Activated naive CD8-positive, alpha-beta T cell treated with anti-CD3 and anti-CD28 coated beads, Interleukin-2, amount 50 U/mL, for 24 hours (primary cell): ENCODE measurements around the gene PPP4R3A.
"Not testable (repeated sequence)": the region's sequence is repeated elsewhere in the genome, so short reads cannot be mapped to it uniquely, and the experiment has no call there.

ENCODE experiments used
- ATAC-seq: fragments of 150-1000 bp; cut with Tn5 transposase; one replicate; pipeline ENCODE4 v1.10.0; 2021
- DNase-seq: peaks from one replicate; pipeline ENCODE4 v3.0.0; 2021
- H3K27ac Mint-ChIP-seq: one replicate; pipeline ENCODE4 v1.8.0; 2021; ENCODE audit warnings: mild to moderate bottlenecking, mixed read lengths
- H3K27me3 Mint-ChIP-seq: one replicate; pipeline ENCODE4 v1.8.0; 2021; ENCODE audit warnings: mixed read lengths
- H3K36me3 Mint-ChIP-seq: one replicate; pipeline ENCODE4 v1.8.0; 2021; ENCODE audit warnings: low read depth, mixed read lengths
- H3K4me1 Mint-ChIP-seq: one replicate; pipeline ENCODE4 v1.8.0; 2021; ENCODE audit warnings: mixed read lengths
- H3K4me3 Mint-ChIP-seq: one replicate; pipeline ENCODE4 v1.8.0; 2021; ENCODE audit warnings: mild to moderate bottlenecking, moderate library complexity, mixed read lengths
- H3K9me3 Mint-ChIP-seq: one replicate; pipeline ENCODE4 v1.8.0; 2021; ENCODE audit warnings: mixed read lengths

Gene PPP4R3A

GRCh38 chr14:91436266-91436665 is 73.8 kb downstream of the PPP4R3A start:
- H3K9me3 Mint-ChIP-seq, H3K27me3 Mint-ChIP-seq, ATAC-seq, H3K36me3 Mint-ChIP-seq, H3K4me1 Mint-ChIP-seq, H3K27ac Mint-ChIP-seq, DNase-seq, H3K4me3 Mint-ChIP-seq: not testable (repeated sequence)

DNA sequence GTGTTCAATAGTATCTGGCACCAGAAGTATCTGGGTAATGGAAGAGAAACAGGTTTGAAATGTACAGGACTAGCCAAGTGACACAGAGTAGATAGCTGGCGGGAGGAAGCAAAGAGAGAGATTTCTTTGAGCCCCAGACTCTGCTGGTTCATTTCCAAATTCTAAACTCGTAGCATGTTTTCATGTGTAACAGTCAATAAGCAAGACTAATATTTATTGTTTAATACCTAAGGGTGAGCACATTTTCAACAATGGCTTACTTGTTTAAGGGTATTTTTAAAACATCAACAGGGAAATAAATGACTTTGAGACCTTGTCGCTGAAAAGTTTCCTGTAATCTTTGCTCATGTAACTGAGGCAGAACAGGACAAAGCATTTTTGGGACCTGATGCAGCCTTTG is 80.7 kb downstream of the PPP4R3A start:
- Mint-ChIP-seq H3K27me3 (no peaks in the 10 kb centered on the region), H3K4me1 (peaks cover 11% of the 10 kb centered on the region), H3K36me3 (no peaks in the 10 kb centered on the region), H3K4me3 (no peak overlapping the region), H3K9me3 (no peaks in the 10 kb centered on the region), H3K27ac (no peak overlapping the region)
- DNase-seq (no peak), ATAC-seq (no peak)

DNA sequence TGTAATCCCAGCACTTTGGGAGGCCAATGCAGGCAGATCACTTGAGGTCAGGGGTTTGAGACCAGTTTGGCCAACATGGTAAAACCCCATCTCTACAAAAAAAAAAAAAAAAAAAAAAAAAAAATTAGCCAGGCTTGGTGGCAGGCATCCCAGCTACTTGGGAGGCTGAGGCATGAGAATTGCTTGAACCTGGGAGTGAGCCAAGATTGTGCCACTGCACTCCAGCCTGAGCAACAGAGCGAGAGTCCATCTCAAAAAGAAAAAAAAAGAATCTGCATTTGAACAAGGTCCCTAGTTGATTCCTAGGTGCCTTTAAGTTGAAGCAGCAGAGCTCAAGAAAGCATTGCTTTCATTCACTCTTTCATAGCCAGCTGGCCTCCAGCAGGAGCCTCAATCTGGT is 81.2 kb downstream of the PPP4R3A start:
- not testable (repeated sequence) for H3K27me3 Mint-ChIP-seq, H3K9me3 Mint-ChIP-seq, ATAC-seq, H3K27ac Mint-ChIP-seq, H3K36me3 Mint-ChIP-seq, DNase-seq, H3K4me3 Mint-ChIP-seq
- H3K4me1 Mint-ChIP-seq = peaks cover 11% of the 10 kb centered on the region

- not testable (repeated sequence) for DNase-seq, ATAC-seq, H3K27me3 Mint-ChIP-seq, H3K36me3 Mint-ChIP-seq, H3K4me3 Mint-ChIP-seq, H3K27ac Mint-ChIP-seq, H3K9me3 Mint-ChIP-seq
- peaks cover 11% of the 10 kb centered on the region for H3K4me1 Mint-ChIP-seq
Observed at GRCh38 chr14:91425531-91425944, 84.6 kb downstream of the PPP4R3A start.

DNA sequence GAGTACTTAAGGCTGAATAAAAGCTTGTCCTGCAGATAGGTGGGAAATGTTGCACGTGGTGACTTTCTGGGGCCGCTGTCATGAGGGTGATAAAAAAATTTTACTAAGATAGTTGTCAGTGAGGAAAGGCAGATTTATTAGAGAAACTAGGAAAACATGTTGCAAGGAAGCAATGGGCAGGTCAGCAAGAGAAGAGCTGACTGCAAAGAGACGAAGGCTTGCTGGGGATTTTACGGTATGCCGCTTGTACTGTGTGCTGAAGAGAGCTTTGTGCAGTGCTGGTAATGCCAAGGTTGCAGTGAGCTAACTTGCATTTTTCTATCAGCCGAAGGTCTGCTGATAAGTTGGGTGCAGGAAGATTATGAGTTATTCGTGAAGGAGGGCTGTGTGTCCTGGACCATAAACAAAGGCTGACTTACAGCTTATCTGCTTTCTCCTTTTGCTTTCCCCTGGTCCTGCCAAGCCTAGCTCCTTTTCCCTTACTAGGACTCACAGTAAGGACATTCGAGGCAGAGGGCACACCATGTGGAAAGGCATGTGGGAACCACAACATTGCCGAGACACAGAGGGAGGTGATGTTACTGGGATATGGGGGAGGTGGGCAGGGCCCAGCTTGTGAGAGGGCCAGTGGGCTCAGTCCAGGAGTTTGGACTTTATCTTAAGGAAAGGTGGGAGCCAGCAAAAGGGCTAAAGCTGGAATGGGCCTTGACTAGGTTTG is 85.1 kb downstream of the PPP4R3A start:
- Mint-ChIP-seq H3K27ac (no peak overlapping the region), H3K9me3 (no peaks in the 10 kb centered on the region), H3K27me3 (no peaks in the 10 kb centered on the region), H3K36me3 (no peaks in the 10 kb centered on the region), H3K4me1 (peaks cover 11% of the 10 kb centered on the region), H3K4me3 (no peak overlapping the region)
- ATAC-seq (no peak), DNase-seq (no peak)

- ATAC-seq (no peak), DNase-seq (no peak)
- Mint-ChIP-seq H3K4me1 (peaks cover 22% of the 10 kb centered on the region), H3K36me3 (peaks cover 10% of the 10 kb centered on the region), H3K9me3 (no peaks in the 10 kb centered on the region), H3K4me3 (no peak overlapping the region), H3K27ac (no peak overlapping the region), H3K27me3 (no peaks in the 10 kb centered on the region)
Observed at GRCh38 chr14:91420686-91421085, 89.4 kb downstream of the PPP4R3A start.

DNA sequence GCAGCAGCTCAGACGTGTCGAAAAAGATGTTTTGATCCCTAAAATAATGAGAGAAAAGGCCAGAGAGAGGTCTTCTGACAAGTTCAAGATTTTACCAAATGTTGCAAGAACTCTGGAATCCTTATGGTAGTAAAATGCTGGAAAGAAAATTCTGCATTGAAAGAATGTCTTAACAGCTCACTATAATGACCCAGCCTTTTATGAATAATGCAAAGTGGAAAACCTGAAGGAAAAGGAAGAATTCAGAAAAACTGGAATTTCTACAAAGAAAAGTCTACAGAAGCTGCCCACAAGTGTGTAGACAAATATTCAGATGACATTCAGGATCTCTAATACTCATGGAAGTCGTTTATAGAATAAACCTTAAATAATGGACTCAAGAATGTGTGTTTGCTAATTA is 90.7 kb downstream of the PPP4R3A start:
- H3K9me3 Mint-ChIP-seq = no peaks in the 10 kb centered on the region
- H3K4me3 Mint-ChIP-seq = no peak overlapping the region
- H3K4me1 Mint-ChIP-seq = peaks cover 32% of the 10 kb centered on the region
- no peak overlapping the region for H3K27ac Mint-ChIP-seq
- no peaks in the 10 kb centered on the region for H3K27me3 Mint-ChIP-seq
- peaks cover 19% of the 10 kb centered on the region for H3K36me3 Mint-ChIP-seq
- ATAC-seq (no peak), DNase-seq (no peak)

DNA sequence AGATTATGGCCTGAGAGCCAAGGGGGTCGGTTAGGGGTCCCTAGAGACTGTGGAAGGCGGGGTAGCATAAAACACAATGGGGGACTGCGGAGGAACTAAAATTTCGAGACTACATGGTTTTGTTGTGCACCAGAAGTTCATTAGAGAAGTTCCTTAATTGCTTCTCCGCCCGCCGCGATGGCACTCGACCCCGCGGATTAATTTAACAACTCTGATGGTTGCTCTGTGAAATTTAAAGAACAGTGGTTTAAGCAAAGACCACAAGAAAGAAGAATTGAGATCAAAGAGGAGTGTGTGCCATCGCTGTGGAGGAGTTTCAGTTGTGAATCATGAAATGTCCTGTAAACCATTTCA is 91.1 kb downstream of the PPP4R3A start:
- H3K27me3 Mint-ChIP-seq = no peaks in the 10 kb centered on the region
- H3K27ac Mint-ChIP-seq = peak overlapping the region; percentile 89
- peaks cover 37% of the 10 kb centered on the region for H3K4me1 Mint-ChIP-seq
- peaks cover 24% of the 10 kb centered on the region for H3K36me3 Mint-ChIP-seq
- H3K4me3 Mint-ChIP-seq = peak overlapping the region; percentile 70
- ATAC-seq (peak; percentile 25), DNase-seq (no peak)
- H3K9me3 Mint-ChIP-seq = no peaks in the 10 kb centered on the region

GRCh38 chr14:91418387-91419043 is 91.6 kb downstream of the PPP4R3A start:
- H3K27ac Mint-ChIP-seq = peak overlapping the region; percentile 89
- no peaks in the 10 kb centered on the region for H3K27me3 Mint-ChIP-seq
- ATAC-seq (peak; percentile 45), DNase-seq (peak; percentile 89)
- peaks cover 28% of the 10 kb centered on the region for H3K36me3 Mint-ChIP-seq
- peaks cover 42% of the 10 kb centered on the region for H3K4me1 Mint-ChIP-seq
- peak overlapping the region; percentile 70 for H3K4me3 Mint-ChIP-seq
- H3K9me3 Mint-ChIP-seq = no peaks in the 10 kb centered on the region

- Mint-ChIP-seq H3K27me3 (no peaks in the 10 kb centered on the region), H3K27ac (peak overlapping the region; percentile 89), H3K4me3 (peak overlapping the region; percentile 70), H3K36me3 (peaks cover 31% of the 10 kb centered on the region), H3K9me3 (no peaks in the 10 kb centered on the region), H3K4me1 (peaks cover 47% of the 10 kb centered on the region)
- peak; percentile 69 for DNase-seq
- peak; percentile 13 for ATAC-seq
Observed at GRCh38 chr14:91417983-91418386, 92.1 kb downstream of the PPP4R3A start.

GRCh38 chr14:91417120-91417982 is 92.8 kb downstream of the PPP4R3A start, which contains the start of gene CCDC88C:
Gene CCDC88C, minus strand, starts transcription at chr14:91417820. Its CDS starts 130 bp downstream, at chr14:91417690.
- DNase-seq = peak; percentile 82
- no peaks in the 10 kb centered on the region for H3K27me3 Mint-ChIP-seq
- ATAC-seq = peak; percentile 59
- H3K36me3 Mint-ChIP-seq = peaks cover 36% of the 10 kb centered on the region
- H3K27ac Mint-ChIP-seq = peak within 1 kb of the TSS; percentile 98
- peaks cover 53% of the 10 kb centered on the region for H3K4me1 Mint-ChIP-seq
- H3K4me3 Mint-ChIP-seq = peak within 1 kb of the TSS; percentile 96
- no peaks in the 10 kb centered on the region for H3K9me3 Mint-ChIP-seq

- DNase-seq (peak; percentile 50), ATAC-seq (no peak)
- peaks cover 58% of the 10 kb centered on the region for H3K4me1 Mint-ChIP-seq
- H3K9me3 Mint-ChIP-seq = no peaks in the 10 kb centered on the region
- H3K27me3 Mint-ChIP-seq = no peaks in the 10 kb centered on the region
- peak overlapping the region; percentile 96 for H3K4me3 Mint-ChIP-seq
- H3K27ac Mint-ChIP-seq = peak overlapping the region; percentile 98
- peaks cover 38% of the 10 kb centered on the region for H3K36me3 Mint-ChIP-seq
Observed at GRCh38 chr14:91416744-91417119, 93.4 kb downstream of the PPP4R3A start.

- H3K27me3 Mint-ChIP-seq = no peaks in the 10 kb centered on the region
- ATAC-seq (peak; percentile 58), DNase-seq (peak; percentile 68)
- no peaks in the 10 kb centered on the region for H3K9me3 Mint-ChIP-seq
- H3K4me3 Mint-ChIP-seq = peak overlapping the region; percentile 96
- H3K27ac Mint-ChIP-seq = peak overlapping the region; percentile 98
- peaks cover 44% of the 10 kb centered on the region for H3K36me3 Mint-ChIP-seq
- peaks cover 64% of the 10 kb centered on the region for H3K4me1 Mint-ChIP-seq
Observed at GRCh38 chr14:91415794-91416743, 94.0 kb downstream of the PPP4R3A start.

DNA sequence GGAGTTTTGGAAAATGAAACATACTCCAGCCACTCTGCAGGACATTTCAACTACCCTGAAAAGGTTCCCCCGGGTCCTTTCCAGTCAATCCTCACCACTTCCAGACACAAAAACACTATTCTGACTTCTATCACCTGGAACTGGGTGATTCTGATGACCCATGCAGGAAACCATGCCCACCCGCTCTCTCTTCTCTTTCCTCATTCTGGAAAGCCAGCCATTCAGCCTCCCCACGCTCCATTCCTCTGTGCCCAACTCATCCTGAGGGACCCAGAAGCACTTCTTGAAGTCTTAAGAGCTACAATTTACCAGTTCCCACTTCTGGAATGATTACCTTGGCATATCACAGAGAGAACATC is 95.7 kb downstream of the PPP4R3A start:
- peaks cover 79% of the 10 kb centered on the region for H3K4me1 Mint-ChIP-seq
- H3K9me3 Mint-ChIP-seq = no peaks in the 10 kb centered on the region
- H3K4me3 Mint-ChIP-seq = peak overlapping the region; percentile 96

More for the DNA sequence above, 95.7 kb downstream of the PPP4R3A start:
- peak overlapping the region; percentile 98 for H3K27ac Mint-ChIP-seq
- peaks cover 49% of the 10 kb centered on the region for H3K36me3 Mint-ChIP-seq
- no peak for ATAC-seq
- DNase-seq = no peak
- no peaks in the 10 kb centered on the region for H3K27me3 Mint-ChIP-seq
